HFFc6 (cell line): ENCODE data around the gene MAN1A1. TPM values are rescaled to one million over a fixed set of nuclear protein-coding genes. Genes with fewer than 3 reads are reported as not detected.
A peak's percentile ranks its signal among the peaks of the same experiment; 100 is the strongest.

Experiments
- DNase-seq: peaks from one replicate; pipeline ENCODE4 v3.0.0-alpha.2; 2018
- H3K27ac Mint-ChIP-seq: 2 replicates; pipeline ENCODE4 v1.8.0; 2020; ENCODE audit warnings: mild to moderate bottlenecking, mixed read lengths
- H3K27me3 Mint-ChIP-seq: 2 replicates; pipeline ENCODE4 v1.8.0; 2021; ENCODE audit warnings: mild to moderate bottlenecking, moderate library complexity, mixed read lengths; ENCODE audit not compliant: insufficient read depth
- H3K36me3 Mint-ChIP-seq: 2 replicates; pipeline ENCODE4 v1.8.0; 2021; ENCODE audit warnings: low read depth, mixed read lengths
- H3K4me1 Mint-ChIP-seq: 2 replicates; pipeline ENCODE4 v1.8.0; 2020; ENCODE audit warnings: low read depth, mixed read lengths
- H3K4me3 Mint-ChIP-seq: 2 replicates; pipeline ENCODE4 v1.8.0; 2020; ENCODE audit warnings: mild to moderate bottlenecking, moderate library complexity, mixed read lengths
- H3K9me3 Mint-ChIP-seq: 2 replicates; pipeline ENCODE4 v1.8.0; 2020; ENCODE audit warnings: mild to moderate bottlenecking, mixed read lengths
- total RNA-seq, 6 experiments: library from RNA; stranded (reverse); fragmentation: NEBNext Ultra II Directional; extraction: Animal tissue kit (Norgen Biotek cat#: 25700); gene quantifications; 2 replicates in 1 of 6; 3 replicates in 5 of 6; pipeline ENCODE4 v1.2.3, GENCODE V29; 2021
- TF ChIP-seq, protein P1 (sequence below): fragments of 200-600 bp; sonication (generic); IDR thresholded peaks from 2 replicates; pipeline ENCODE4 v1.5.0; 2021; ENCODE audit warnings: antibody characterized with exemption, mild to moderate bottlenecking

MAN1A1 gene
- total RNA-seq, 6 experiments from 2014 or later = 0.12 to 0.64 (median 0.16) TPM

- Mint-ChIP-seq H3K27ac (no peak overlapping the region), H3K4me3 (no peak overlapping the region), H3K36me3 (no peaks in the 10 kb centered on the region), H3K4me1 (no peaks in the 10 kb centered on the region), H3K27me3 (peaks cover 5% of the 10 kb centered on the region; the same call in 1 of the 2 replicates), H3K9me3 (no peaks in the 10 kb centered on the region)
- TF ChIP-seq, protein P1, sequence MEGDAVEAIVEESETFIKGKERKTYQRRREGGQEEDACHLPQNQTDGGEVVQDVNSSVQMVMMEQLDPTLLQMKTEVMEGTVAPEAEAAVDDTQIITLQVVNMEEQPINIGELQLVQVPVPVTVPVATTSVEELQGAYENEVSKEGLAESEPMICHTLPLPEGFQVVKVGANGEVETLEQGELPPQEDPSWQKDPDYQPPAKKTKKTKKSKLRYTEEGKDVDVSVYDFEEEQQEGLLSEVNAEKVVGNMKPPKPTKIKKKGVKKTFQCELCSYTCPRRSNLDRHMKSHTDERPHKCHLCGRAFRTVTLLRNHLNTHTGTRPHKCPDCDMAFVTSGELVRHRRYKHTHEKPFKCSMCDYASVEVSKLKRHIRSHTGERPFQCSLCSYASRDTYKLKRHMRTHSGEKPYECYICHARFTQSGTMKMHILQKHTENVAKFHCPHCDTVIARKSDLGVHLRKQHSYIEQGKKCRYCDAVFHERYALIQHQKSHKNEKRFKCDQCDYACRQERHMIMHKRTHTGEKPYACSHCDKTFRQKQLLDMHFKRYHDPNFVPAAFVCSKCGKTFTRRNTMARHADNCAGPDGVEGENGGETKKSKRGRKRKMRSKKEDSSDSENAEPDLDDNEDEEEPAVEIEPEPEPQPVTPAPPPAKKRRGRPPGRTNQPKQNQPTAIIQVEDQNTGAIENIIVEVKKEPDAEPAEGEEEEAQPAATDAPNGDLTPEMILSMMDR = no peak
- DNase-seq = no peak
Observed at GRCh38 chr6:119355890-119356289, 6.3 kb upstream of the MAN1A1 start.

DNA sequence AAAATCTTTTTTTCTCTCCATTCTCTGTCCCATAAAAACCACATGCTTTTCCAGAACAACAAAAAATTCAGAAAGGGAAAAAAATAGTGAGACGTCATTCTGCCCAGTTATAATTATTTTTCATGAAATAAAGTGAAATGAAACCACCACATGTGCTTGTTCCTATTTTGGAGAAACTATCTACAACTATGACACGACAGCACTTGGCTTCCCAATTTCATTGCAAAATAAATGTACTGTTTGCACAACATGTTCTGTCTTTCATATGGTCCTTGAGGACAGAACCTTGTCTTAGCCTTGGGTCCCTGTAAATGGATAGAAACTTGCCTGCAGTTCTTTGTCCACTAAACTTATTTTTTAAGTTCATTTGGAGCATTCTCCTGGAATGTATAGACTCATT, 5.6 kb upstream of the MAN1A1 start:
- H3K4me1 Mint-ChIP-seq = peaks cover 5% of the 10 kb centered on the region
- no peak overlapping the region for H3K4me3 Mint-ChIP-seq
- no peaks in the 10 kb centered on the region for H3K9me3 Mint-ChIP-seq
- H3K27me3 Mint-ChIP-seq = peaks cover 5% of the 10 kb centered on the region; the same call in 1 of the 2 replicates
- H3K27ac Mint-ChIP-seq = no peak overlapping the region
- TF ChIP-seq, protein P1 = no peak
- no peaks in the 10 kb centered on the region for H3K36me3 Mint-ChIP-seq
- no peak for DNase-seq

DNA sequence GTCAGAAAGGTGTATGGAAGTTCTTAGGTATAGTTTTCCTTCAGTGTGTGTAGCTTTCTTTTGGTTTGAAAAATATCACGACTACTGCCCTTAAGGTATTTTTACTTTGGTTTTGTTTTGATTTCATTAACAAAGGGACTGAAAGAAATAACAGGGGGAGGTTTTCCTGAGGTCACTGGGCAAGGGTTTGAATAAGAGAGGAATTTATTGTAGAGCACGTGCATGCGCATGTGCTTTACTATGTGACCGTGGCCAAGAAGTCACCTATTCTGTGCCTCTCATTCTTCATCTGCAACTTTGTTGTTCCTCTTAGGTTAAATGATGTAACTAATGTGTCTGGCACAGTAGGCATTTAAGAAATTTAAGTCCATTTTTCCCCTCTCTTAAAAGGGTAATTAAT, 4.1 kb upstream of the MAN1A1 start:
- Mint-ChIP-seq H3K36me3 (no peaks in the 10 kb centered on the region), H3K27ac (no peak overlapping the region), H3K4me1 (peaks cover 6% of the 10 kb centered on the region), H3K4me3 (no peak overlapping the region), H3K27me3 (peaks cover 5% of the 10 kb centered on the region; the same call in 1 of the 2 replicates), H3K9me3 (no peaks in the 10 kb centered on the region)
- TF ChIP-seq, protein P1 = no peak
- no peak for DNase-seq

DNA sequence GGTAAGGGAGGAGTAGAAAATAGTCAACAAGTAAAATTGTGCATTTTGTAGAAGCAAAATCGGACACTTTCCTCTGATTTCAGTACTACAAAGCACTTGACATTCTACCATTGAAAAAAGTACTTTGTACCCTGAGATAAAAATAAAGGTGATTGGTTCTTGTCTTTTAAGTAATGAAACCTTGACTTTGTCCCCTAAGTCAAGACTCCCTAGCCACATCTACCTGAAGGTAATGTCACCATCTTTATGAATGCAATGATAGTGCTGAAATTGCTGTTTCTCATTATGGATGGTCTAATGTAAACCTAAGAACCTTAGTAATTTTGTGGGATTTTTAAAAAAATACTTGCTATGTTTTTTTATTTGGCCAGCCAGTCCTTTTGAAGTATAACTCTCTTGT, 2.4 kb upstream of the MAN1A1 start:
- no peak for DNase-seq
- H3K4me1 Mint-ChIP-seq = peaks cover 13% of the 10 kb centered on the region
- peaks cover 15% of the 10 kb centered on the region for H3K27me3 Mint-ChIP-seq
- H3K36me3 Mint-ChIP-seq = no peaks in the 10 kb centered on the region
- H3K27ac Mint-ChIP-seq = no peak overlapping the region
- TF ChIP-seq, protein P1 = no peak
- H3K9me3 Mint-ChIP-seq = no peaks in the 10 kb centered on the region
- H3K4me3 Mint-ChIP-seq = no peak overlapping the region

- H3K27me3 Mint-ChIP-seq = peaks cover 16% of the 10 kb centered on the region
- TF ChIP-seq, protein P1 = peak; percentile 69; the same call in 1 of the 2 replicates
- H3K4me1 Mint-ChIP-seq = peaks cover 13% of the 10 kb centered on the region
- H3K27ac Mint-ChIP-seq = no peak overlapping the region
- no peaks in the 10 kb centered on the region for H3K36me3 Mint-ChIP-seq
- H3K9me3 Mint-ChIP-seq = no peaks in the 10 kb centered on the region
- peak; percentile 44 for DNase-seq
- H3K4me3 Mint-ChIP-seq = no peak overlapping the region
Observed at GRCh38 chr6:119350952-119351372, 1.4 kb upstream of the MAN1A1 start.
